Spleen (tissue), 11 donors: ENCODE data around the gene NEURL4. TPM values are rescaled to one million over a fixed set of nuclear protein-coding genes. Genes with fewer than 3 reads are reported as not detected.

Experiments
- DNase-seq: peaks from one replicate; pipeline ENCODE4 v3.0.0-alpha.2; 2020
- H3K27ac ChIP-seq, 8 donors: fragments of 200-600 bp; sonication (generic) in 7 of 8; 1 replicate in 4 of 8; 2 replicates in 4 of 8; pipeline versions ENCODE4 v1.5.0 to v1.8.0; 2016 to 2021; ENCODE audit warnings: inconsistent platforms in 4 of 8, mild to moderate bottlenecking in 4 of 8, moderate library complexity in 1 of 8
- H3K27me3 ChIP-seq, 7 donors: fragments of 200-600 bp; sonication (generic) in 6 of 7; replicated peaks in 1 of 7; 1 replicate in 4 of 7; 2 replicates in 3 of 7; pipeline versions ENCODE4 v1.5.0 to v1.8.0; 2016 to 2021; ENCODE audit warnings: inconsistent platforms in 3 of 7, mild to moderate bottlenecking in 1 of 7
- H3K36me3 ChIP-seq, 6 donors: fragments of 200-600 bp; sonication (generic) in 5 of 6; 1 replicate in 4 of 6; 2 replicates in 2 of 6; pipeline versions ENCODE4 v1.5.0 to v1.8.0; 2016 to 2021; ENCODE audit warnings: inconsistent platforms in 2 of 6
- H3K4me1 ChIP-seq, 6 donors: fragments of 200-600 bp; sonication (generic) in 5 of 6; 1 replicate in 3 of 6; 2 replicates in 3 of 6; pipeline versions ENCODE4 v1.5.0 to v1.8.0; 2016 to 2021; ENCODE audit warnings: inconsistent platforms in 3 of 6
- H3K4me3 ChIP-seq, 8 donors: fragments of 200-600 bp; sonication (generic) in 7 of 8; 1 replicate in 4 of 8; 2 replicates in 4 of 8; pipeline versions ENCODE4 v1.5.0 to v1.8.0; 2016 to 2021; ENCODE audit warnings: inconsistent platforms in 4 of 8, mild to moderate bottlenecking in 4 of 8, moderate library complexity in 2 of 8
- H3K9me3 ChIP-seq, 8 donors: fragments of 200-600 bp; sonication (generic) in 7 of 8; 1 replicate in 4 of 8; 2 replicates in 4 of 8; pipeline versions ENCODE4 v1.5.0 to v1.8.0; 2016 to 2021; ENCODE audit warnings: inconsistent platforms in 4 of 8
- POLR2A ChIP-seq, 3 donors: fragments of 450-650 bp; IDR thresholded peaks; one replicate each; pipeline ENCODE4 v1.5.1; 2017; ENCODE audit warnings: antibody characterized with exemption in 3 of 3, mild to moderate bottlenecking in 1 of 3
- POLR2AphosphoS5 ChIP-seq, 3 donors: sonication (generic); formaldehyde crosslinking; IDR thresholded peaks; one replicate each; pipeline ENCODE4 v1.5.1; 2017; ENCODE audit warnings: antibody characterized with exemption in 3 of 3
- WGBS, 5 donors: extraction: QIAGEN DNeasy Blood & Tissue Kit in 3 of 5; methylation state at CpG; one replicate each; pipeline versions ENCODE4 v1.1.5 to v1.1.7; 2013 to 2018; 5-methylcytosine and 5-hydroxymethylcytosine counted together
- intact Hi-C: fragments of 100-400 bp; cut with DNase I; formaldehyde crosslinking; loops from one replicate; pipeline ENCODE4 v1.15.0; 2023; ENCODE audit warnings: low total_unique reads
- polyA plus RNA-seq, 3 donors: library from polyadenylated mRNA; stranded (reverse); fragments of 200-250 nt; gene quantifications; one replicate each; pipeline ENCODE4 v1.2.1, GENCODE V29; 2013
- small RNA-seq, 4 donors: library from RNA; depleted of rRNA; stranded (forward); fragments of <200 nt; gene quantifications; one replicate each; pipeline ENCODE3, GENCODE V24; 2016
- total RNA-seq, 7 donors: library from RNA; depleted of rRNA in 3 of 7; stranded (reverse); fragments of >200 nt in 3 of 7; fragmentation: NEBNext Ultra II Directional in 4 of 7; extraction: Animal tissue kit (Norgen Biotek cat#: 25700) in 4 of 7; gene quantifications; one replicate each; pipeline versions ENCODE4 v1.1.0 to v1.2.1, GENCODE V29; 2016 to 2021
- TF ChIP-seq, protein P1 (sequence below), 11 experiments: fragments of 200-600 bp in 7 of 11; fragments of 450-650 bp in 4 of 11; sonication (generic) in 4 of 11; IDR thresholded peaks in 8 of 11; conservative IDR thresholded peaks in 3 of 11; 1 replicate in 7 of 11; 2 replicates in 4 of 11; pipeline versions ENCODE4 v1.4.0 to v1.8.0; 2016 to 2021; ENCODE audit warnings: antibody characterized with exemption in 11 of 11, inconsistent platforms in 4 of 11, mild to moderate bottlenecking in 1 of 11
- donor health status: healthy with polysubstance abuse.
- donor health status: DM: no; HTN: no; CAD: no; lungs with moderate emphysema.
- donor health status: DM: no; HTN: no; CAD: no.
- donor health status: Bipolar disorder and iron deficiency.
- donor health status: healthy.
- donor health status: DM: no; HTN: no; CAD: no.
- donor health status: DM: yes; HTN: yes; CAD: no.

NEURL4 gene
- total and polyA plus RNA-seq, 10 donors = 16.5 to 53.9 (median 40.3) TPM

DNA sequence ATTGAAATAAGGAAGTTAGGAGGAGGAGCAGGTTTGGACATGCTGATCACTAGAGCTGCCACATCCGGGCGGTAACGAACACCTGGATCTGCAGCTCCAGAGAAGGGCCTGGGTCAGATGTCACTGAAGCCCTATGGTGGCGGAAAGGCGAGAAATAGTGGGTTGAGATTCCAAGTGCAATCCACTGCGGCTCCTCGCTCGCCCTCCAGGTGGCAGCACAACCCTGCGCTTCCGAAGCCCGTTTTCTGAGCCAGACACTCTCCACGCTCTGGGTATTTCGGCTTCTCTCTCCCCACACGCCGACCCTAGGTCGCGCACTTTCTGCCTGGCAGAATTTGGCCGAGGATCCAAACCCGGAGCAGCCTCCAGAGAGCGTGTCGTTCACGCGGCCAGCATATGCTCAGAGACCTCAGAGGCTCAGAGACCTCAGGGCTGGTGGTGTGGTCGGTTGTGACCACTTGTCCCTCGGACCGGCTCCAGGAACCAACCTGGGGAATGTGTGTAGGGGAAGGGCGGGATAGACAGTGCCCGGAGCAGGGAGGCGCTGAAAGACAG, 48.5 kb downstream of the NEURL4 start:
- intact Hi-C loops = loop anchor here (2.0 kb wide), 1 partner anchor 16 kb away; no protein-coding TSS in a partner anchor
- no peaks in the 10 kb centered on the region for H3K9me3 ChIP-seq
- H3K36me3 ChIP-seq = no peaks in the 10 kb centered on the region
- H3K27ac ChIP-seq = peak overlapping the region in 6 of 8 donors; percentile 47 to 69 (median 62)
- TF ChIP-seq POLR2AphosphoS5 (IDR thresholded peaks at IDR 0.05) (peak in 2 of 3 donors; percentile 60 to 71), POLR2A (IDR thresholded peaks at IDR 0.05) (no peak)
- TF ChIP-seq, protein P1, sequence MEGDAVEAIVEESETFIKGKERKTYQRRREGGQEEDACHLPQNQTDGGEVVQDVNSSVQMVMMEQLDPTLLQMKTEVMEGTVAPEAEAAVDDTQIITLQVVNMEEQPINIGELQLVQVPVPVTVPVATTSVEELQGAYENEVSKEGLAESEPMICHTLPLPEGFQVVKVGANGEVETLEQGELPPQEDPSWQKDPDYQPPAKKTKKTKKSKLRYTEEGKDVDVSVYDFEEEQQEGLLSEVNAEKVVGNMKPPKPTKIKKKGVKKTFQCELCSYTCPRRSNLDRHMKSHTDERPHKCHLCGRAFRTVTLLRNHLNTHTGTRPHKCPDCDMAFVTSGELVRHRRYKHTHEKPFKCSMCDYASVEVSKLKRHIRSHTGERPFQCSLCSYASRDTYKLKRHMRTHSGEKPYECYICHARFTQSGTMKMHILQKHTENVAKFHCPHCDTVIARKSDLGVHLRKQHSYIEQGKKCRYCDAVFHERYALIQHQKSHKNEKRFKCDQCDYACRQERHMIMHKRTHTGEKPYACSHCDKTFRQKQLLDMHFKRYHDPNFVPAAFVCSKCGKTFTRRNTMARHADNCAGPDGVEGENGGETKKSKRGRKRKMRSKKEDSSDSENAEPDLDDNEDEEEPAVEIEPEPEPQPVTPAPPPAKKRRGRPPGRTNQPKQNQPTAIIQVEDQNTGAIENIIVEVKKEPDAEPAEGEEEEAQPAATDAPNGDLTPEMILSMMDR (IDR thresholded peaks at IDR 0.05 in 8 of 11, conservative IDR thresholded peaks at IDR 0.05 in 3 of 11) = peak; percentile 77 to 98 (median 94)
- peak overlapping the region; percentile 30 to 67 (median 43) for H3K4me3 ChIP-seq
- WGBS, 5 donors = 0 to 1% (median 1%) methylated on average over 12 to 29 of the region's 29 CpGs
- peaks cover 0 to 55% (median 20%) of the 10 kb centered on the region in 7 donors for H3K27me3 ChIP-seq
- DNase-seq = peak; percentile 95
- H3K4me1 ChIP-seq = peaks cover 17 to 34% (median 30%) of the 10 kb centered on the region in 6 donors

DNA sequence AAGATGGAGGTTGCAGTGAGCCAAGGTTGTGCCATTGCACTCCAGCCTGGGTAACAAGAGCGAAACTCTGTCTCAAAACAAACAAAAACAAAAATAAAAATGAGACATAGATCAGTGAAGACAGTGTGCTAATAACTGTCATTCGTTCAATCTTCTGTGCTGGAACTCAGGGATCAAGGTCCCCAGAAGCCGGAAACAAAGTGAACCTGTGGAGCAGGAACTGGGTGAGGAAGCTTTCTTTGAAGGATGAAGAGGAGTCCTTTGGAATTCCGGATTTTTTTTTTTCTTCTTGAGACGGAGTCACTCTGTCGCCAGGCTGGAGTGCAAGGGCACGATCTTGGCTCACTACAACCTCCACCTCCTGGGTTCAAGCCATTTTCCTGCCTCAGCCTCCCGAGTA, 49.7 kb downstream of the NEURL4 start:
- H3K27ac ChIP-seq = no peak overlapping the region
- H3K36me3 ChIP-seq = no peaks in the 10 kb centered on the region
- no peak overlapping the region for H3K4me3 ChIP-seq
- H3K4me1 ChIP-seq = peaks cover 17 to 34% (median 30%) of the 10 kb centered on the region in 6 donors
- no peak for DNase-seq
- 83 to 92% (median 88%) methylated on average over 8 of the region's 8 CpGs for WGBS, 5 donors
- peaks cover 0 to 44% (median 20%) of the 10 kb centered on the region in 7 donors for H3K27me3 ChIP-seq
- intact Hi-C loops = no loop called here
- TF ChIP-seq POLR2AphosphoS5 (IDR thresholded peaks at IDR 0.05) = no peak
- TF ChIP-seq, protein P1 (IDR thresholded peaks at IDR 0.05 in 8 of 11, conservative IDR thresholded peaks at IDR 0.05 in 3 of 11) = no peak
- no peak for TF ChIP-seq POLR2A (IDR thresholded peaks at IDR 0.05)
- no peaks in the 10 kb centered on the region for H3K9me3 ChIP-seq

GRCh38 chr17:7266784-7267183, 62.4 kb downstream of the NEURL4 start:
- no peak for TF ChIP-seq POLR2AphosphoS5 (IDR thresholded peaks at IDR 0.05)
- TF ChIP-seq POLR2A (IDR thresholded peaks at IDR 0.05) = no peak
- TF ChIP-seq, protein P1 (IDR thresholded peaks at IDR 0.05 in 8 of 11, conservative IDR thresholded peaks at IDR 0.05 in 3 of 11) = no peak
- WGBS, 5 donors = 66 to 91% (median 79%) methylated on average over 1 of the region's 1 CpG
- Histone ChIP-seq H3K27ac (no peak overlapping the region), H3K9me3 (no peaks in the 10 kb centered on the region), H3K27me3 (peaks cover 3 to 67% (median 22%) of the 10 kb centered on the region in 7 donors), H3K36me3 (no peaks in the 10 kb centered on the region), H3K4me1 (peaks cover 14 to 23% (median 21%) of the 10 kb centered on the region in 6 donors), H3K4me3 (no peak overlapping the region)
- DNase-seq = no peak
- intact Hi-C loops = no loop called here

Small RNA genes lying within 50 kb of the gene (small RNA-seq; reads per million reads assigned to genes)
- 0 reads per million in 4 donors for gene AC026954.2
- 0 reads per million in 4 donors for gene RF00019

Other genes with a start within 250 kb of the NEURL4 start
Only the 30 nearest of the 34 such genes appear.
- gene ASGR2, start 214.5 kb downstream of the NEURL4 start, total RNA-seq = 10 to 100 TPM in 2 of 7 donors, 1 to 10 TPM in 4, not detected in 1; 2.4 to 10.5 (median 6.2) TPM
- gene ASGR2, start 214.5 kb downstream of the NEURL4 start, polyA plus RNA-seq = 10 to 100 TPM in 1 of 3 donors, 1 to 10 TPM in 2; 2.3 to 35.1 (median 8.8) TPM
- gene ASGR1, start 150.0 kb downstream of the NEURL4 start, total RNA-seq = 1 to 10 TPM; 1.5 to 7.2 (median 3.7) TPM
- gene ASGR1, start 150.0 kb downstream of the NEURL4 start, polyA plus RNA-seq = 10 to 100 TPM in 1 of 3 donors, 1 to 10 TPM in 2; 1.3 to 10.2 (median 6.4) TPM
- gene DLG4, start 109.5 kb downstream of the NEURL4 start, total RNA-seq = 10 to 100 TPM; 17.0 to 38.5 (median 30.5) TPM
- gene DLG4, start 109.5 kb downstream of the NEURL4 start, polyA plus RNA-seq = 10 to 100 TPM in 1 of 3 donors, 1 to 10 TPM in 2; 3.0 to 21.5 (median 4.3) TPM
- 100 to 1,000 TPM; 402 to 903 (median 548) TPM for gene ACADVL, start 109.4 kb downstream of the NEURL4 start, total RNA-seq
- gene ACADVL, start 109.4 kb downstream of the NEURL4 start, polyA plus RNA-seq = 100 to 1,000 TPM; 320 to 963 (median 710) TPM
- gene DVL2, start 94.8 kb downstream of the NEURL4 start, total RNA-seq = 10 to 100 TPM; 36.9 to 48.0 (median 39.2) TPM
- 10 to 100 TPM in 2 of 3 donors, 1 to 10 TPM in 1; 9.8 to 29.2 (median 11.7) TPM for gene DVL2, start 94.8 kb downstream of the NEURL4 start, polyA plus RNA-seq
- gene PHF23, start 89.9 kb downstream of the NEURL4 start, total RNA-seq = 10 to 100 TPM; 33.1 to 47.6 (median 38.8) TPM
- gene PHF23, start 89.9 kb downstream of the NEURL4 start, polyA plus RNA-seq = 10 to 100 TPM; 27.4 to 50.4 (median 33.2) TPM
- gene GABARAP, start 86.9 kb downstream of the NEURL4 start, total RNA-seq = 100 to 1,000 TPM; 222 to 519 (median 438) TPM
- gene GABARAP, start 86.9 kb downstream of the NEURL4 start, polyA plus RNA-seq = 100 to 1,000 TPM; 755 to 855 (median 822) TPM
- 100 to 1,000 TPM in 4 of 7 donors, 10 to 100 TPM in 3; 83.1 to 133 (median 119) TPM for gene CTDNEP1, start 77.6 kb downstream of the NEURL4 start, total RNA-seq
- gene CTDNEP1, start 77.6 kb downstream of the NEURL4 start, polyA plus RNA-seq = 100 to 1,000 TPM in 1 of 3 donors, 10 to 100 TPM in 2; 69.3 to 104 (median 86.1) TPM
- gene ELP5, start 77.1 kb downstream of the NEURL4 start, total RNA-seq = 10 to 100 TPM; 22.1 to 40.3 (median 36.3) TPM
- gene ELP5, start 77.1 kb downstream of the NEURL4 start, polyA plus RNA-seq = 10 to 100 TPM; 36.2 to 40.2 (median 37.2) TPM
- gene CLDN7, start 66.9 kb downstream of the NEURL4 start, total RNA-seq = 1 to 10 TPM in 6 of 7 donors, under 1 TPM in 1; 0.74 to 6.6 (median 2.4) TPM
- gene CLDN7, start 66.9 kb downstream of the NEURL4 start, polyA plus RNA-seq = 1 to 10 TPM; 2.9 to 6.0 (median 4.3) TPM
- gene SLC2A4, start 47.6 kb downstream of the NEURL4 start, total RNA-seq = 1 to 10 TPM in 1 of 7 donors, under 1 TPM in 6; 0.39 to 1.6 (median 0.51) TPM
- gene SLC2A4, start 47.6 kb downstream of the NEURL4 start, polyA plus RNA-seq = under 1 TPM; 0.07 to 0.56 (median 0.29) TPM
- under 1 TPM in 3 of 7 donors, not detected in 4; 0.11 to 0.40 (median 0.19) TPM for gene YBX2, start 34.7 kb downstream of the NEURL4 start, total RNA-seq
- gene YBX2, start 34.7 kb downstream of the NEURL4 start, polyA plus RNA-seq = under 1 TPM; 0.09 to 0.22 (median 0.12) TPM
- gene EIF5A, start 21.7 kb downstream of the NEURL4 start, total RNA-seq = 100 to 1,000 TPM; 117 to 326 (median 244) TPM
- gene EIF5A, start 21.7 kb downstream of the NEURL4 start, polyA plus RNA-seq = 100 to 1,000 TPM; 310 to 426 (median 376) TPM
- gene GPS2, start 14.0 kb downstream of the NEURL4 start, total RNA-seq = 100 to 1,000 TPM in 2 of 7 donors, 10 to 100 TPM in 5; 54.1 to 123 (median 65.4) TPM
- 10 to 100 TPM; 56.6 to 73.2 (median 70.9) TPM for gene GPS2, start 14.0 kb downstream of the NEURL4 start, polyA plus RNA-seq
- 100 to 1,000 TPM; 118 to 312 (median 208) TPM for gene ACAP1, start 7.2 kb upstream of the NEURL4 start, total RNA-seq
- gene ACAP1, start 7.2 kb upstream of the NEURL4 start, polyA plus RNA-seq = 100 to 1,000 TPM; 126 to 266 (median 245) TPM
- gene KCTD11, start 22.8 kb upstream of the NEURL4 start, total RNA-seq = 10 to 100 TPM in 1 of 7 donors, 1 to 10 TPM in 6; 7.7 to 10.0 (median 9.1) TPM
- 10 to 100 TPM in 1 of 3 donors, 1 to 10 TPM in 2; 5.4 to 12.0 (median 6.0) TPM for gene KCTD11, start 22.8 kb upstream of the NEURL4 start, polyA plus RNA-seq
- not detected for gene TMEM95, start 25.8 kb upstream of the NEURL4 start, total RNA-seq
- gene TMEM95, start 25.8 kb upstream of the NEURL4 start, polyA plus RNA-seq = not detected
- 10 to 100 TPM in 1 of 7 donors, 1 to 10 TPM in 6; 4.2 to 16.2 (median 6.4) TPM for gene TNK1, start 51.8 kb upstream of the NEURL4 start, total RNA-seq
- 1 to 10 TPM; 6.6 to 8.7 (median 8.3) TPM for gene TNK1, start 51.8 kb upstream of the NEURL4 start, polyA plus RNA-seq
- gene PLSCR3, start 65.2 kb upstream of the NEURL4 start, total RNA-seq = 10 to 100 TPM; 34.1 to 63.2 (median 51.1) TPM
- gene PLSCR3, start 65.2 kb upstream of the NEURL4 start, polyA plus RNA-seq = 10 to 100 TPM; 31.3 to 45.9 (median 33.3) TPM
- gene TMEM256, start 74.8 kb upstream of the NEURL4 start, total RNA-seq = 10 to 100 TPM; 39.1 to 82.5 (median 50.3) TPM
- gene TMEM256, start 74.8 kb upstream of the NEURL4 start, polyA plus RNA-seq = 100 to 1,000 TPM; 175 to 193 (median 179) TPM
- gene NLGN2, start 78.5 kb upstream of the NEURL4 start, total RNA-seq = 10 to 100 TPM in 6 of 7 donors, 1 to 10 TPM in 1; 8.7 to 23.0 (median 13.0) TPM
- 1 to 10 TPM; 2.2 to 6.5 (median 4.3) TPM for gene NLGN2, start 78.5 kb upstream of the NEURL4 start, polyA plus RNA-seq
- gene SPEM1, start 91.0 kb upstream of the NEURL4 start, total RNA-seq = not detected
- not detected for gene SPEM1, start 91.0 kb upstream of the NEURL4 start, polyA plus RNA-seq
- not detected for gene SPEM2, start 96.3 kb upstream of the NEURL4 start, total RNA-seq
- gene SPEM2, start 96.3 kb upstream of the NEURL4 start, polyA plus RNA-seq = not detected
- gene SPEM3, start 99.5 kb upstream of the NEURL4 start, total RNA-seq = not detected
- gene SPEM3, start 99.5 kb upstream of the NEURL4 start, polyA plus RNA-seq = not detected
- gene TMEM102, start 106.1 kb upstream of the NEURL4 start, total RNA-seq = 10 to 100 TPM in 5 of 7 donors, 1 to 10 TPM in 2; 7.1 to 17.4 (median 10.9) TPM
- 1 to 10 TPM; 4.7 to 9.8 (median 7.8) TPM for gene TMEM102, start 106.1 kb upstream of the NEURL4 start, polyA plus RNA-seq
- 1 to 10 TPM; 1.0 to 5.5 (median 3.2) TPM for gene FGF11, start 110.2 kb upstream of the NEURL4 start, total RNA-seq
- 1 to 10 TPM; 1.5 to 3.5 (median 2.0) TPM for gene FGF11, start 110.2 kb upstream of the NEURL4 start, polyA plus RNA-seq
- 10 to 100 TPM in 5 of 7 donors, 1 to 10 TPM in 2; 7.3 to 12.9 (median 11.4) TPM for gene CHRNB1, start 115.7 kb upstream of the NEURL4 start, total RNA-seq
- gene CHRNB1, start 115.7 kb upstream of the NEURL4 start, polyA plus RNA-seq = 10 to 100 TPM in 2 of 3 donors, 1 to 10 TPM in 1; 7.3 to 12.4 (median 11.1) TPM
- gene ZBTB4, start 150.3 kb upstream of the NEURL4 start, total RNA-seq = 10 to 100 TPM; 38.7 to 68.8 (median 46.5) TPM
- 10 to 100 TPM; 10.5 to 23.7 (median 12.3) TPM for gene ZBTB4, start 150.3 kb upstream of the NEURL4 start, polyA plus RNA-seq
- gene SLC35G6, start 152.1 kb upstream of the NEURL4 start, total RNA-seq = not detected
- gene SLC35G6, start 152.1 kb upstream of the NEURL4 start, polyA plus RNA-seq = under 1 TPM in 1 of 3 donors, not detected in 2; 0.13 TPM
- 100 to 1,000 TPM; 108 to 196 (median 173) TPM for gene POLR2A, start 155.0 kb upstream of the NEURL4 start, total RNA-seq
- gene POLR2A, start 155.0 kb upstream of the NEURL4 start, polyA plus RNA-seq = 10 to 100 TPM in 1 of 3 donors, 1 to 10 TPM in 2; 8.2 to 26.0 (median 8.8) TPM